NCI-H2171 (cell line): ENCODE results near the gene FAS.
"Not testable (repeated sequence)": the region's sequence is repeated elsewhere in the genome, so short reads cannot be mapped to it uniquely, and the experiment has no call there.

Source experiments
- DNase-seq: peaks from one replicate; lab custom pipeline; 2025; lab: John Stamatoyannopoulos, UW

FAS gene

DNA sequence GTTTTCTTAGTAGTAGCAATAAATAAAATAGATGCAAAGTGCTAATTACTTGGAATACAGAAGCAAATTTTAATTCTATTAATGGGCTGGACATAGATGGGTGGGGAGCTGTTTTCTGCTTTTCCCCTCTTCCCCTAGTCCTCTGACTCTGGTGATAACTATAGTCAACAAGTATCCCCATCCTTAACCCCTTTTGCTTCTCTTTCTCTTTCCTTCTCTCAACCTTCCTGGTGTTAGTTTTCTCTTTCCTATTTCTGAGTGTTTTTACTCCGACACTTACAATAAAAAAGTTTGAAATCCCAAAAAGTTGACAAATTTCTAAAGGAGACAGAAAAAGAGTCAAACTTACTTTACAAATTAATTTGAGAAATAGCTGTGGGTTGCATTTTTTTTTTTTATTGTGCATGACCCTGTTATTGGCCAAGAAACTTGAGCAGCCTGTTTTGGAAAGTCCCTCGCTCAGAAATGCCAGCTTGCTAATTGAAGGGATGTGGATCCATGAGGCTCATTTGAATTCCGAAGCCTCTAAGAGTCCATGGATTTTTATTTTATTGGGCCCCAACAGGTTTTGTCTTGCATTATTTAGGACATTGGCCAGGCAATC, 2.4 kb downstream of the FAS start:
- no peak for DNase-seq

DNA sequence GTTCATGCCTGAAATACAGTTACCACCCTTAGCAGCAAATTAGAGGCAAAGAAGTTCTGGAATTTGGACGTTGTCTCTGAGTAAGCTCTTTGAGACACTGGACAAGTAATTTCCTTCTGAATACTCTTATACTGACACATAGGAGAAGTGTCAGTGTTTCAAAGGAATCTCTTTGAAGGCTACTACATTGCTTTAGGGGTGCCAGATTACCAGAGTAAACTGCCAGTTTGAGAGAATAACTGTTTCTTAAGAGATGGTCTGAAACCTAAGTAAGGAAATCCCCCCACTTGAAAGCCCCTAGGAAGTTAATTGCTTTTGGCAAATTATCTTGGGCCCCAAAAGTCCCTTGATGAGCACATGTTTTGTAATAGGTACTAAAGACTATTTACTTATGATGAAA, 3.4 kb downstream of the FAS start:
- DNase-seq: no peak

DNA sequence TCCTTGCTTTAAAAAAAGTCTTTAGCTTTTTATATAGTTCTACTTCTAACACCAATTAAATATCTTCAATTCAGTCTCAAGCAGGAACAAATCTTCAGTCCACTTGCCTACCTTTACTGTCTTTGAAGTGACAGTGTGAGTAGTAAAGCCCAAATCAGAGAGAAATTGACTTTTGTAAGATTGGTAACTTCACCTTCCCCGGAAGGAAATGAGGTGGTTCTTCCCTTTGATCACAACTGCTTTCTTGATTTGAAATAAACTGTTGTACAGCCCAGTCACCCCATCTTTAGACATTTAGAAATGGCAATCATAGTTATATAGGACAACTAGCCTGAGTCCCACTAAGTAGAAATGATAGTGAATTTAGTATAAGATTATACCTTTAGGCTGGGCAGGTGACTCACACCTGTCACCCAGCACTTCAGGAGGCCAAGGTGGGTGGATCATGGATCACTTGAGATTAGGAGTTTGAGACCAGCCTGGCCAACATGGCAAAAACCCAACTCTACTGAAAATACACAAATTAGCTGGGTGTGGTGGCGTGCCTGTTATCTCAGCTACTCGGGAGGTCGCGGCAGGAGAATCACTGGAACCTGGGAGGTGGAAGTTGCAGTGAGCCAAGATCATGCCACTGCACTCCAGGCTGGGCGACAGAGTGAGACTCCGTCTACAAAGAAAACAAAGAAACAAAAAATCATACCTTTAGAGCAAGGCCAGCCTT, 4.7 kb downstream of the FAS start:
- no peak for DNase-seq

DNA sequence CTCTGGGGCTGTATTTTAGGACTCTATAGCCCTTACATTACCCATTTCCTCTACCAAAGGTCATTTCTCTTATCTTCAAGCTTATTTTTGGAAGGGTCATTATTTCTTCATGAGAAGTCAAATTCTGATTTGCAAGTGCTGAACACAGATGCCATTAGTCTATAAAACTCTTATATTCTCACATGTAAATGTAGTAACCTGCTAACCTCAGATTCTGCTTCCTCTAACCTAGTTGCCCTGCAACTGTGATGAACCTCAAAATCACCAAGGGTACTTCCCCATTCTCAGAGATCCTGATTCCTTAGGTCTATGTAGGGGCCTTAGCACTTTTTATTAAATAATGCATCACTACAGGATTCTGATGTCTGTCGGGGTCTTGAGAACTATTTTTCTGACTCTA, 6.3 kb downstream of the FAS start:
- no peak for DNase-seq

DNA sequence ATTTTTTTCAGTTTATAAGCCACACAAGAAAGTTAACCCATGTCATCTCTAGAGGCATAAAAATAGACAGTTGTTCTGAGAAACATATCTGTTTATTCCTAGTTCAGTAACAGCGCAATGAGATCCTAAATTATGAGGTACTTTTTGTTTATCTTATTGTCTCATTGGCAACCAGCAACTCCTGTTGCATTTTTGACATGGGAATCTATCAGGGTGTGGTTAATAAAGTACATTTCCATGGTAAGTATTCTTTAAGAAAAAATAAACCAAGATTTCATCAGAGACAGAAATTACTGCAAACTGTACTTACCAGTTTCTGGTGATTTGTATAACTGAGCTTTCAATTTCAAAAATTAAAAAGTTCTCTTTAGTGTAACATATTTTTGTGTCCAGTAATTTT, 9.0 kb downstream of the FAS start:
- DNase-seq: no peak

DNA sequence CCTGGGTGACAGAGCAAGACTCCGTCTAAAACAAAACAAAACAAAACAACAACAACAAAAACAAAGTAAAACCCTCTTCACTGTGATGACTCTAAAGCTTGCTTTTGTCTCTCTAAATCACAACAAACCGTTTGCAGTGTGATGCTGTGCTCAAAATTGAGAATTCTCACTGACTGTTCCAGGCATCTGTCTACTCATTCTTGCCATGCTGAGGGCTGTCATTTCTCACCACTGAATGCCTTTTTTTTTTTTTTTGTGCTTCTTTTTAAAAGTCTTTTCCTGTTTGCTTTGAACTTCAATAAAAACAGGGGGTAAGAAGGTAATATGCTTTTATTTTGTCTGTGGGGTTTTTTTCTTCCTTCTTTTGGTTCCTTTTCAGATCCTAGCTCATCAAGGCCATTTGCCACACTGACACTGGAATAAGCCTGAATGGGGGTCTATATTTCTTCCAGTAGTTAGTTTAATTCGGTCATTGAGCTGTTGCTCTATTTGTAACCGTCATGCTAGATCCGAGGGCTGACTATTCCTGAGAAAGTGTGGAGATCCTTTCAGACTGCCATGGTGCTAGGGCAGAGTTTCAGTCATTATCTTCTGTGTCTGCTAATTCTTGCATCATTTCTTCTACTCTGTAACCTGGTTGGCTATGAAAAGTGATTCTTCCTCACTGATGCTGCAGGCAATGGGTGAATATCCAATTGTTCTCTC, 10.6 kb downstream of the FAS start:
- DNase-seq: no peak

DNA sequence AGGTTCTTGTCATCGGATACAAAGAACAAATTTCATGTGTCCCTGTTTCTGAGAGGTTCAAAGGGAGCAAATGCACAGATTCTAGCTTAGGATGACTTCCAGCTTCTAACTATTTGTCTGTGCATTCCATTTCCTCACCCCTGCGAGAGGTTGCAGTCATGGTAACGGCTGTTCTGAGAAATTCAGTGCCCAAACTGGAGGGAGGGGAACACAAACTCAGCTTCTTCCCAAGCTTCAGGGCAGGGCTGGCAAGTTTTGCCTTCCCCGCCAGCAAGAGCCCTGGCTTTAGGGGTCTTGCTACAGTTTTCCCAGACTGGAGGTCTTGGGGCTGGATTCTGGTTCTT, 11.1 kb downstream of the FAS start:
- no peak for DNase-seq

DNA sequence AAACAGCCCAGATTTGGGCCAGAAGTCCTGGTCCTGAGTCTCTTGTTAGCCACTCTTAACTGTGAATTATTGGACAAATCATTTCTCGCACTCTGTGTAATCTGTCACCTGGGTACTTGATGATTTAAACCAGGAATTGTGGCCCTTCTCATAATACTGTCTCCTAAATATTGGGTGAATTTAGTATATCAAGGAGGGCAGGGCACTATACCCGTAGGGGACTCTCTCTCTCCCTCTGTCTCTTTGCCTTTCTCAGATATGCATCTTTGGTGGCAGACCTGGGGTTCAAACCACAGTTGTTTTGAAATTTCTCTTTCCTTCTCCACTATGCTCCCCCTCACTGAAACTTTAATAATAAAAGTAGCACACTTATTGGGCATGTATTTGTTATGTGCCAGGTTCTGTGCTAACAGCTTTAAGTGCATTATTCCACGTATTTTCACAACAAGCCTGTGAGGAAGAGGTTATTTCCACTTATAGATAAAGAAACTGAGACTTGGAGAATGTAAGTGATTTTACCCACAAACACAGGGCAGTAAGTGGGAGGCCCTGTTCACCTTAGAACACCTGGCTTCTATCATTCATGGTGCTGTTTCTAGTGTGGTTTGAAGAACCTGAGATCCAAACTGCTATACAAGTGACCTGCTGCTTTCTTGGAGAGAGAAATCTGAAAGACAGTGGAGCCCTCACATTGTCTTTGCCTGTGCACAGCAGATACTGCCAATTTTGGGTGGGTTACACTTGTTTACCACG, 11.8 kb downstream of the FAS start:
- no peak for DNase-seq

DNA sequence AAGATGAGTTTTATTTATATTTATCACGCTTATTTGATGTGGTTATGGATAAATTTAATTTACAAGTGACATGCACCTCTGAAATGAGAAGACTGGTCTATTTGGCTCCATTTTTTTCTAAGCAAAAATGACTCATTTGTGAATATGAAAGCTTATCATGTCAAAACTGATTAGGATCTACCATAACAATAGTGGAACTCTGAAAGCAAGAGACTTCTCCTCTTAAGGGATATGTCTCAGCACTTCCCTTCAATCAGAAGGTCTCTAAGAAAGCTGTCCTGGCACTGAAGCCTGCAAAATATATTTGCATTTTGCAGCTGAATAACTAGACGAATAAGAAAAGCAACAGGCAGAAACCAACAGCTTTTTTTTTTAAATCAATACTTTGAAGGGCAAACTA, 12.7 kb downstream of the FAS start:
- no peak for DNase-seq

DNA sequence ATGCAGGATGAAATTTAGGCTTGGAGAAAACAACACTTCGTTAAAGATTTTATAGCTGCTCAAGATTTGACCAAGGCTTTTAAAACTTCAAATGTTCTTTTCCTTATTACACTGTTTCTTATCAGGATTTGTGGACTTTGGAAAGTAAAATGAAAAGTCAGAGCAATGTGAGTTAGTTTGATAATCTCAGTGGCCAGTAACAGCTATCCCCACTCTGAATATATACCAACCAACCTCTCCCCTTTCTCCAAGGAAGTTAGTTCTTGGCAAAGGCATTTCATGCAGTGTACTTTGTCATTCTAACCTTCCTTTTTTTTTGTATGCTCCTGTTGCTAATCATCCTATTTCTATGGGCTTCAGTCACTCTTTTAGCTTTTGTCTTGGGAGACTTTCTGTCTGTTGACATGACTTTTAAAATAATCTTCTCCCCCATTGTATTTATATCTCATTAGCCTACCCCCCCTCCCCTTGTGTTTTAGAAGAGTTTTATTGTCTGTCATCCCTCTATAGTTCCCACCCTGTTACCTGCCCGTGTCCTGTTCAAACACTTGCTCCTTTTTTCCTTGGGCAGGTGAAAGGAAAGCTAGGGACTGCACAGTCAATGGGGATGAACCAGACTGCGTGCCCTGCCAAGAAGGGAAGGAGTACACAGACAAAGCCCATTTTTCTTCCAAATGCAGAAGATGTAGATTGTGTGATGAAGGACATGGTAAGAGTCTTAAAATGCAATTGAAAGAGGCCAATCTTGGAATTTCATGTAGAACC, 16.7 kb downstream of the FAS start:
- DNase-seq: no peak

DNA sequence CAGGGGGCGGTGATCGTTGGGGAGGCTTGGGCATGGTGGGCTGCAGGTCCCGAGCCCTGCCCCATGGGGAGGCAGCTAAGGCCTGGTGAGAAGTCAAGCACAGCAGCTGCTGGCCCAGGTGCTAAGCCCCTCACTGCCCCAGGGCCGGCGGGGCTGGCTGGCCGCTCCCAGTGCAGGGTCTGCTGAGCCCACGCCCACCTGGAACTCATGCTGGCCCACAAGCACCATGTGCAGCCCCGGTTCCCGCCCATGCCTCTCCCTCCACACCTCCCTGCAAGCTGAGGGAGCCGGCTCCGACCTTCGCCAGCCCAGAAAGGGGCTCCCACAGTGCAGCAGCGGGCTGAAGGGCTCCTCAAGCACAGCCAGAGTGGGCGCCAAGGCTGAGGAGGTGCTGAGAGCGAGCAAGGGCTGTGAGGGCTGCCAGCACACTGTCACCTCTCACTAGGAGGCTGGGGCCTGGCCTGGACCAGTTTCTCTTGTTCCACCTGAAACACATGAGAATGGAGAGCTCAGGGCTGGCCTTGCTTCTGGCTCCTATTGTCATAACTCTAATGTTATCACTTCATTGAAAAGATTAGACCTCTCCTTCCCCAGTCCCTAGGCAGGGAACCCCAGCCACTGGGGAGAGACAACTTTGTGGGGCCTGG, 28.2 kb downstream of the FAS start:
- not testable (repeated sequence) for DNase-seq

DNA sequence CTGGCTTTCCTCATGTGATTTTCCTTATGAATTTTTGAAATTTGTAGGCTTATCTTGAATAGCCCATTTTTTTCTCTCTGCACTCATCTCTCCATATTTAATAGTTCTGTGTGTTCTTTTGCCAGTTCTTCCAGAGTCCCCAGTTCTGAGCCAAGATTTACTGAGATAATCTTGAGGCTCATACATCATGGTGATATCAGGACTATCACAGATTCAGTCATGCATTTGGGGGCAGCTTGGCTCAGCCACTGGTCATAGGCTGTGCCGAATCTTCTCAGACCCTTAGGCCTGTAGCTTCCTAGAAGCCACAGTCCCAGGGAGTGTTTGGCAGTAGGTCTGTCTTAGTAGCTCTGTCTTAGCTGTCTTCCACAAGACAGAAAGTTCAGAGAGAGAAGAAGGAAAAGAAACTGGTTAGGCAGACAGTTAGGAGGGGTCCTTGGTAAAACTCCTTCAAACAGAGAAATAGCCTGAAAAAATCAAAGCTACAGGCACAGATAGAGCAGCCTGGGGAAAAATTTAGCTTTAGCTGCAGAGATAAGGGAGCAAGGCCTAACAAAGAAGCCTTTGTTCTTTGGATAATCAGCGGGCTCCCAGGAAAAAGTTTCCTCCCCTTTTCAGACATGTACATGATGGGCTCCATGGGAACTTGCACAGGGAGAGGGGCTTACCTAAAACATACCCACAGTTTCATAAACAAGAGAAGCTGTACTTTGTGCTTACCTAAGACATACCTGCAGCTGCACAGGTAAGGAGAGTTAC, 29.1 kb downstream of the FAS start:
- no peak for DNase-seq

DNA sequence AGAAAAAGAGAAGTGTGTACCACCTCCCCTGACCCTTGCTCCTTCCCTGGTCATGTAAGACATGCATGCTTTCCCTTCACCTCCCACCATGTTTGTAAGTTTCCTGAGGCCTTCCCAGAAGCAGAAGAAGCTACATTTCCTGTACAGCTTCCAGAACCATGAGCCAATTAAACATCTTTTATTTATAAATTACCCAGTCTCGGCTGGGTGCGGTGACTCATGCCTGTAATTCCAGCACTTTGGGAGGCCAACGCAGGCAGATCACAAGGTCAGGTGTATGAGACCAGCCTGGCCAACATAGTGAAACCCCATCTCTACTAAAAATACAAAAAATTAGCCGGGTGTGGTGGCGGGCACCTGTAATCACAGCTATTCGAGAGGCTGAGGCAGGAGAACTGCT, 30.9 kb downstream of the FAS start:
- DNase-seq: not testable (repeated sequence)

DNA sequence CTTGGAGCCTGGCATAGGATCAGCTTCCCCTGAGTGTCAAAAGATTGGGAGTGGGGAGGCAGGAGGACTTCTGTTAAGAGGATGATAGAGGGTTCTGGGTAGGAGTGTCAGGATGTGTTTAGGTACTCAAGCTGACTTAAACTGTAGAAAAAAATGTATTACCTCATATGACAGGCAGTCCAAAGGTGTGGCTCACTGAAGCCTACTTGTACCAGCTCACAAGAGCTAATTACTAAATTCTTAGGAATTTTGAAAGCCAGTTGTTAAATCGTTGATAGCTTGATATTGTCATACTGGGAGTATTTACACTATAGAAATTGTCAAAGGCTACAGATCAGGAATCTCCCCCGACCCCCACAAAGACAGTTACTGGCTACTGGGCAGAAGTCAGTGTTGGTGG, 32.1 kb downstream of the FAS start:
- DNase-seq: no peak

DNA sequence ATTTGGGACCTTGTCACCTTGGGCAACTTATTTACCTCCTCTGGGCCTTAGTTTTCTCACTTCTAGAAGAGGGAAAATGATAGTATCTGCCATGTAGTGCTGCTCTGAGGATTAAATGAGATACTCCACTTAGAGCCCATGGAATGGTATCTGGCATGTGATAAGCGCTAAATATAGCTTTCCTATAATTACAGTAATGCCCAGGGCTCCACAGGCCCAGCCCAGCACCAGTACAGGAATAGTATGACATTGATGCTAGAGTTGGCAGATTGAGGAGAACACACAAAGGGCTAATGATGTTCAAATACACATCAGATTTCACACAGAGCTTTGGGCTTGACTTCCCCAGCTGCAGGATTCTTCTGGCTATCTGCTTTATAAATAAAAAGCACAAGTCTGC, 34.9 kb downstream of the FAS start:
- DNase-seq: no peak

DNA sequence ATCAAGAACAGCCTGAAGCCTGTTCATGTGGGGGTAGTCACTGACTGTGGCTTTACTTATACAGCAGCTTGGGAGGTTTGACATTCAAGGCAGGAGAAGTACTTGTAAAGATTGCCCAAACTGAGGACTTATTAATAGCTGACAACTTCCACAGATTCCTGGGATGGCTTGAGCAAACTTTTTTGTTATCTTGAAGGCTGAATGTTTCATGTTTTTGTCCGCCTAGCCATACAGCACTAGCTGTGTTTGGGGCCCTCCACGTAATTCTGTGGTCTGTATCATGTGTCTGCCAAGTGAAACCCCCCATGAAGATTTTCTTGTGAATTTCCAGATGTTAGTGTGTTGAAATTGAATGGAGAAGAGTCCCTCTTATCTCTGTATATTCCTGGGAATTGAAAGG, 38.6 kb downstream of the FAS start:
- DNase-seq: no peak

DNA sequence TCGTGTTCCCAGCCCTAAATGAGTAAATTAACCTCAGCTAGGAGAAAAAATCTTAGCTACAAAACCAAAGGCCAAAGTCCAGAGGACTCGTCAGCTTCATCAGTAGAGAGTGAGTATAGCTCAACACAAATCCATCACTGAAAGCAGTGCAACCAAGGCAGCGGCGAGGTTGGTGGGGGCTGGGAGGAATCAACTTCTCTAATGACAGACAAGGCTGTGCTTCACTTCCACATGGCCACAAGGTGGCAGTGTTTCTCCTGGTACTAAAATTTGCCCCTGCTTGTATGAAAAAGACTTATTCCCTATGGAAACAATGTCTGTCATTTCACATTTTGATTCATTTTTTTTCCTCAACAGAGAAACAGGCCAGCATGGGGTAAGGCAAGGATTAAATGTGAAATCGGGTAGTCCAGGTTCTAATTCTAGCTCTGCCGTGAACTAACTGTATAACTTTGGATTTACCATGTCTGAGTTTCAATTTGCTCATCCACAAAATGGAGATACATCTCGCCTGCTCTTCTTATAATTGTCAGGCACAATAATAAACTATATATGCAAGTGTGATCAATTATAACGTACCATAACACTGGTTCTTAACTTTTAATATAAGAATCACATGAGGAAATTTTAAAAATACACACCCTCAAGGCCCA, 39.3 kb downstream of the FAS start:
- DNase-seq: no peak

DNA sequence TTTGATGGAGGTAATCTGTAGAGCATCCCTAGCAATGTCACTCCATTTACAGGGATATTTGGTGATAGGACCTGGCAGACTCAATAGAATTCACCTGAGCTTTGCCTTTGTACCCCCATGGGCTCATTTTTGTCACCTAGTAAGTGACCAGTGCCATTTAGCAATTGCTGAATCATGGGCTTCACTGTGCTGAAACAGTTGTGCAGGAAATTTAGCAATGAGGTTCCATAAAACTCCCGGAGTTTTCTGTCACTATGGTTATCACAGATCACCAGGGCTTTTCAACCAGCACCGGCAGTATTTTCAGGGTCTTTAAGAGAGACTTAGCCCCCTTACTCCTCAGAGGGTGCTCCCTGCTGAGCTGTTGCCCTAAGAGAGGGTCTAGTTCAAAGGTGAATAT, 40.2 kb downstream of the FAS start:
- DNase-seq: no peak

DNA sequence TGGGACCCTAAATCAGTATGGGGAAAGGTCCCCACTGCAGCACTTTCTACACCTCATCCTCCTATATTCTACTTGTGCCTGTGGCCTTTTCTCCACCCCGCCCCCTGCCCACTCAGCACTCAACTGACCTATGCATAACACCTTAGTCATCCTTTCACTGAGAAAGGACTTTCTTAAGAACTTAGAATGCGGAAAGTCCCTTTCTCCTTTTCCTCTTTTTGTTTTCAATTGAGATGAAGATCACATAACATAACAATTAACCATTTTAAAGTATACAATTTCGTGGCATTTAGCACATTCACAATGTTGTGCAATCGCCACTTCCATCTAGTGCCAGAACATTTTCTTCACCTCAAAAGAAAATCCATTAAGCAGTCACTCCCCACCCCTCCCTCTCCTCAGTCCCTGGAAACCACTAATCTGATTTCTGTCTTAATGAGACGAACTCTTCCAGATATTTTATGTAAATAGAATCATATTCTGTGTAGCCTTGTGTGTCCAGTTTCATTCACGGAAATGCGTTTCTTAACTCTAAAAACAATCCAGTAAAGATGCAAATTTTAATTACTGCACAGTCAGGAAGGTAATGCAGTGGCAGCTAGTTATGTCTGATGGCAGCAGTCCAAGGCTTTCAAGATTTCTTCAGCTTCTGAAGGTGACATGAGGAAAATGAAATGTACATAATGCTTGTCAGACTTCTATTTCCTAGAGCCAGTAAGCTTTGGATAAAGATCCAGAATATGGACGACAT, 41.7 kb downstream of the FAS start:
- no peak for DNase-seq

DNA sequence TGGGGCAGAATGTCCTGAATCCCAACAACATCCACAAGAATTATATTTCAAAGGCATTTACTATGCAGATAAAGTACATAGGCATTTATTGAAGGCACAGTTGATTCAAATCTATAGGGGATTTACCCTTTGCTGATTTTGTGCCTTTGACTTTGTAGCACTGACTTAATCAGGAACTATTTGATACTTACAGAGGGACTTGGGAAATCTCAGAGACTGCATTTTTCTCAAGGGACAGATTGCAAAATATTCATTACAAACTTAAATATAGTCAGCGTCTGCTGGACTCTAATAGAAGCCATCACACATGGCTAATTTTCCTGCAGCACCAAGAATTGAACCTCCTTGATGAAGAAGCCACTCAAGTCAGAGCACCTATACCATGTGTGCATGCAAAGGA, 44.9 kb downstream of the FAS start:
- no peak for DNase-seq
